ENCODE results near the gene TFF3. TPM values are rescaled to one million over a fixed set of nuclear protein-coding genes. Genes with fewer than 3 reads are reported as not detected.

Gene TFF3
- total RNA-seq, 1 donor from 2014 or later = 46.1 TPM

DNA sequence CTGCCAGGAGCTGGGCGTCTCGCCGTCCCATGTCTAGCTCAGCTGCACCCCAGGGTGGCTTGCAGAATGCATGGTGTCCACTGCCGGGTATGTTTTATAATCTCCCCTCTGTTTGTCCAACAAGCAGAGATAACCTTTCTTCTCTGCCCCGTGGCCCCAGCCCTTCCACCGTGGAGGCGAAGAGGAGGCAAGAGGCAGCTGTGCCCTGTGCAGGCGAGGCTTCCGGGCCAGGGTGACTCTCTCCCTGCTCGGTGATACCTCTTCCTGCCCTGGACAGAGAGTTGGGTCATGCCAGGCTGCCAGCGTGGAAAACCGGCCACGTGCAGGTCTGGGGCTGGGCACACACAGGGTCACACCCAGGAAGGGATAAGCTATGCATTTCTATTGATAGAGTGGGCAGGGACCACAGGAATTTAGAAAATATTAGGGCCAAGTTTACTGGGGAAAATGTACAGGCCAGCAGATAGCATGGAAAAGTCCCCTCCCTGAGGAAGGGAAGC is 35.8 kb upstream of the TFF3 start, which contains the start of gene TFF2:
TSS of gene TFF2 (minus strand) at position 68 of the 500 bp plus-strand sequence. CDS start at position 31, 37 bp downstream.
- H3K27ac Mint-ChIP-seq (ENCODE audit: unreplicated experiment) = no peak within 1 kb of the TSS
- no peak within 1 kb of the TSS for H3K4me3 Mint-ChIP-seq (ENCODE audit: unreplicated experiment)
- peaks cover 2% of the 10 kb centered on the region for H3K36me3 Mint-ChIP-seq (ENCODE audit: unreplicated experiment)
- peak; percentile 82 for DNase-seq (ENCODE audit: extremely low spot score, unreplicated experiment)
- H3K9me3 Mint-ChIP-seq (ENCODE audit: unreplicated experiment) = peaks cover 14% of the 10 kb centered on the region
- no peak for TF ChIP-seq CTCF (IDR thresholded peaks at IDR 0.05)
- no peaks in the 10 kb centered on the region for H3K4me1 Mint-ChIP-seq (ENCODE audit: unreplicated experiment)
- H3K27me3 Mint-ChIP-seq (ENCODE audit: unreplicated experiment) = peaks cover 19% of the 10 kb centered on the region

GRCh38 chr21:42350318-42350910 is 35.2 kb upstream of the TFF3 start:
- peak; percentile 51 for DNase-seq (ENCODE audit: extremely low spot score, unreplicated experiment)
- peaks cover 2% of the 10 kb centered on the region for H3K36me3 Mint-ChIP-seq (ENCODE audit: unreplicated experiment)
- peaks cover 14% of the 10 kb centered on the region for H3K27me3 Mint-ChIP-seq (ENCODE audit: unreplicated experiment)
- H3K4me3 Mint-ChIP-seq (ENCODE audit: unreplicated experiment) = no peak overlapping the region
- peaks cover 9% of the 10 kb centered on the region for H3K9me3 Mint-ChIP-seq (ENCODE audit: unreplicated experiment)
- no peak overlapping the region for H3K27ac Mint-ChIP-seq (ENCODE audit: unreplicated experiment)
- TF ChIP-seq CTCF (IDR thresholded peaks at IDR 0.05) = no peak
- no peaks in the 10 kb centered on the region for H3K4me1 Mint-ChIP-seq (ENCODE audit: unreplicated experiment)

DNA sequence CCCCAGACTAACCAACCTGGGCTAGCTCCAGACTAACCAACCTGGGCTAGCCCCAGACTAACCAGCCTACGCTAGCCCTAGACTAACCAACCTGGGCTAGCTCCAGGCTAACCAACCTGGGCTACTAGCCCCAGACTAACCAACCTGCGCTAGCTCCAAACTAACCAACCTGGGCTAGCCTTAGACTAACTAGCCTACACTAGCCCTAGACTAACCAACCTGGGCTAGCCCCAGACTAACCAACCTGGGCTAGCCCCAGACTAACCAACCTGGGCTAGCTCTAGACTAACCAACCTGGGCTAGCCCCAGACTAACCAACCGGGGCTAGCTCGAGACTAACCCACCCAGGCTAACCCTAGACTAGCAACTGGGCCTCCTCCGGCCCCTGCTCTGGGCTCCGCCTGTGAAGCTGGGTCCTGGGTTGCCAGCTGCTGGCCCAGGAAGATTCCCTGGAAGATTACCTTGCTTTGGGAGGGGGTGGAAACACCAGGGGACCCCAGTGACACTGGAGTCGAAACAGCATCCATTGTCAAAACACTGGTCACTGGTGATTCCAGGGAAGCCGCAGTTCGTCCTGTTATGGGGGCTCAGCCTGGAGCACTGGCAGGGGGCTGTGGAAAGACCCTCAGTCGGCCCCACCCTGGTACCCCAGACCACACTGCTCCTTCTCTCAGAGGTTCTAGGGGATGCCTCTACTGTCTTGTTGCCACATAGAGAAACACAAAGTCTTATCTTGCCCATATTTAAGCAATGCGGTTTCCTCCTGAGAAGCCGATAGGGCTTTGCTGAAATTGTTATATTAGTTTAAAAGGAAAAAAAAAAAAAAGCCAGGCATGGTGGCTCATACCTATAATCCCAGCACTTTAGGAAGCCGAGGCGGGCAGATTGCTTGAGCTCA is 34.5 kb upstream of the TFF3 start:
- TF ChIP-seq CTCF (IDR thresholded peaks at IDR 0.05) = no peak
- H3K4me3 Mint-ChIP-seq (ENCODE audit: unreplicated experiment) = no peak overlapping the region
- H3K9me3 Mint-ChIP-seq (ENCODE audit: unreplicated experiment) = peaks cover 4% of the 10 kb centered on the region
- H3K36me3 Mint-ChIP-seq (ENCODE audit: unreplicated experiment) = peaks cover 1% of the 10 kb centered on the region
- no peaks in the 10 kb centered on the region for H3K4me1 Mint-ChIP-seq (ENCODE audit: unreplicated experiment)
- DNase-seq (ENCODE audit: extremely low spot score, unreplicated experiment) = peak; percentile 73
- peaks cover 8% of the 10 kb centered on the region for H3K27me3 Mint-ChIP-seq (ENCODE audit: unreplicated experiment)
- H3K27ac Mint-ChIP-seq (ENCODE audit: unreplicated experiment) = no peak overlapping the region

GRCh38 chr21:42348762-42349161 is 33.6 kb upstream of the TFF3 start:
- no peak overlapping the region for H3K4me3 Mint-ChIP-seq (ENCODE audit: unreplicated experiment)
- H3K27ac Mint-ChIP-seq (ENCODE audit: unreplicated experiment) = no peak overlapping the region
- DNase-seq (ENCODE audit: extremely low spot score, unreplicated experiment) = peak; percentile 34
- peaks cover 3% of the 10 kb centered on the region for H3K27me3 Mint-ChIP-seq (ENCODE audit: unreplicated experiment)
- no peak for TF ChIP-seq CTCF (IDR thresholded peaks at IDR 0.05)
- no peaks in the 10 kb centered on the region for H3K4me1 Mint-ChIP-seq (ENCODE audit: unreplicated experiment)
- H3K36me3 Mint-ChIP-seq (ENCODE audit: unreplicated experiment) = no peaks in the 10 kb centered on the region
- H3K9me3 Mint-ChIP-seq (ENCODE audit: unreplicated experiment) = no peaks in the 10 kb centered on the region
